SK-N-SH (cell line): ENCODE data around the gene MAP7D3. TPM values are rescaled to one million over a fixed set of nuclear protein-coding genes. Genes with fewer than 3 reads are reported as not detected.

Experiments
- CTCF ChIA-PET: fragments of 300-600, 350-600 bp; formaldehyde crosslinking; extraction: SDS; loops from one replicate; lab custom pipeline; 2021; lab: Yijun Ruan, JAX
- POLR2A ChIA-PET: fragments of 350-600 bp; sonication (Branson Sonifier 250); formaldehyde crosslinking; extraction: SDS; loops from one replicate; lab custom pipeline; 2020; ENCODE audit warnings: antibody characterized with exemption, inconsistent platforms; lab: Yijun Ruan, JAX
- DNase-seq: peaks from one replicate; pipeline ENCODE4 v3.0.0; 2012
- H2AFZ ChIP-seq: fragments of 200-600 bp; sonication (generic); 2 replicates; pipeline ENCODE4 v1.8.1; 2016; ENCODE audit warnings: antibody characterized with exemption, mild to moderate bottlenecking, low read depth
- H3F3A ChIP-seq: fragments of 200-600 bp; sonication (generic); replicated peaks from 2 replicates; pipeline ENCODE3; 2016; ENCODE audit warnings: antibody characterized with exemption, mild to moderate bottlenecking; ENCODE audit not compliant: insufficient read depth
- H3K27ac ChIP-seq, 2 experiments: fragments of 200-500 bp in 1 of 2; fragments of 200-600 bp in 1 of 2; sonication (Bioruptor generic) in 1 of 2; sonication (generic), shearing (Covaris generic) in 1 of 2; 2 replicates each; pipeline versions ENCODE4 v1.5.1 to v1.6.1; 2014 to 2016; ENCODE audit warnings: low read depth in 2 of 2, inconsistent platforms in 1 of 2, low read length in 1 of 2, mild to moderate bottlenecking in 1 of 2, mixed read lengths in 1 of 2
- H3K27me3 ChIP-seq: fragments of 200-600 bp; sonication (generic), shearing (Covaris generic); 2 replicates; pipeline ENCODE4 v1.6.1; 2016; ENCODE audit warnings: mixed run types; ENCODE audit not compliant: insufficient read depth
- H3K36me3 ChIP-seq, 2 experiments: fragments of 200-500 bp in 1 of 2; fragments of 200-600 bp in 1 of 2; sonication (Bioruptor generic) in 1 of 2; sonication (generic) in 1 of 2; replicated peaks in 1 of 2; 2 replicates each; pipeline versions ENCODE3 to v1.5.1; 2014 to 2016; ENCODE audit warnings: low read length in 1 of 2, mild to moderate bottlenecking in 1 of 2; ENCODE audit not compliant: insufficient read depth in 2 of 2, control insufficient read depth in 1 of 2
- H3K4me1 ChIP-seq, 2 experiments: fragments of 200-500 bp in 1 of 2; fragments of 200-600 bp in 1 of 2; sonication (Bioruptor generic) in 1 of 2; sonication (generic), shearing (Covaris generic) in 1 of 2; 2 replicates each; pipeline versions ENCODE4 v1.5.1 to v1.6.1; 2014 to 2016; ENCODE audit warnings: low read depth in 1 of 2, low read length in 1 of 2, mixed run types in 1 of 2; ENCODE audit not compliant: insufficient read depth in 2 of 2, control insufficient read depth in 1 of 2
- H3K4me2 ChIP-seq: fragments of 200-600 bp; sonication (generic), shearing (Covaris generic); 2 replicates; pipeline ENCODE4 v1.6.1; 2017; ENCODE audit warnings: mixed run types
- H3K4me3 ChIP-seq, 2 experiments: fragments of 200-500 bp in 1 of 2; fragments of 200-600 bp in 1 of 2; sonication (Bioruptor generic) in 1 of 2; sonication (generic), shearing (Covaris generic) in 1 of 2; 2 replicates each; pipeline versions ENCODE4 v1.5.1 to v1.8.1; 2014 to 2016; ENCODE audit warnings: low read depth in 2 of 2, inconsistent platforms in 1 of 2, low read length in 1 of 2, mild to moderate bottlenecking in 1 of 2, mixed read lengths in 1 of 2, moderate library complexity in 1 of 2
- H3K79me2 ChIP-seq: fragments of 200-600 bp; sonication (generic); 2 replicates; pipeline ENCODE4 v1.8.1; 2017; ENCODE audit warnings: mild to moderate bottlenecking; ENCODE audit not compliant: insufficient read depth
- H3K9ac ChIP-seq: fragments of 200-600 bp; sonication (generic); 2 replicates; pipeline ENCODE4 v1.6.1; 2017; ENCODE audit warnings: mixed run types
- H3K9me2 ChIP-seq: fragments of 200-600 bp; sonication (generic); 2 replicates; pipeline ENCODE4 v1.6.1; 2017; ENCODE audit warnings: mixed run types
- H3K9me3 ChIP-seq: fragments of 200-600 bp; sonication (generic); 2 replicates; pipeline ENCODE4 v1.6.1; 2017; ENCODE audit warnings: mixed run types, mild to moderate bottlenecking, moderate library complexity
- H4K20me1 ChIP-seq: fragments of 200-600 bp; sonication (generic); 2 replicates; pipeline ENCODE4 v1.6.1; 2017; ENCODE audit warnings: mild to moderate bottlenecking, mixed run types; ENCODE audit not compliant: insufficient read depth
- ELF1 ChIP-seq: IDR thresholded peaks from 2 replicates; pipeline ENCODE4 v1.4.0; 2012
- EP300 ChIP-seq, 2 experiments: IDR thresholded peaks; 2 replicates each; pipeline versions ENCODE4 v1.4.0 to v1.6.1; 2012; ENCODE audit warnings: borderline replicate concordance in 1 of 2, low read depth in 1 of 2, low read length in 1 of 2
- FOSL2 ChIP-seq: IDR thresholded peaks from 2 replicates; pipeline ENCODE4 v1.4.0; 2012; ENCODE audit warnings: low read depth, mild to moderate bottlenecking, moderate library complexity, borderline replicate concordance
- FOXJ3 ChIP-seq: sonication (generic); formaldehyde crosslinking; IDR thresholded peaks from 2 replicates; pipeline ENCODE4 v1.5.1; 2020; ENCODE audit warnings: mild to moderate bottlenecking, missing genetic modification reagents
- FOXM1 ChIP-seq: IDR thresholded peaks from 2 replicates; pipeline ENCODE4 v1.4.0; 2012; ENCODE audit warnings: low read depth, mild to moderate bottlenecking
- MEF2A ChIP-seq: IDR thresholded peaks from 2 replicates; pipeline ENCODE4 v1.4.0; 2012; ENCODE audit warnings: low read depth, borderline replicate concordance
- MXI1 ChIP-seq: IDR thresholded peaks from 2 replicates; pipeline ENCODE4 v1.6.1; 2012; ENCODE audit warnings: mild to moderate bottlenecking, low read depth, low read length, improper control_type of control experiment
- NFIC ChIP-seq: IDR thresholded peaks from 2 replicates; pipeline ENCODE4 v1.4.0; 2012; ENCODE audit warnings: borderline replicate concordance
- RAD21 ChIP-seq: IDR thresholded peaks from 2 replicates; pipeline ENCODE4 v1.6.1; 2012; ENCODE audit warnings: mild to moderate bottlenecking, low read length
- SIN3A ChIP-seq: IDR thresholded peaks from 2 replicates; pipeline ENCODE4 v1.6.1; 2012; ENCODE audit warnings: low read depth, mild to moderate bottlenecking, low read length, moderate library complexity, borderline replicate concordance
- SMC3 ChIP-seq: IDR thresholded peaks from 2 replicates; pipeline ENCODE4 v1.6.1; 2012; ENCODE audit warnings: low read depth, low read length, improper control_type of control experiment
- TCF12 ChIP-seq: IDR thresholded peaks from 2 replicates; pipeline ENCODE4 v1.4.0; 2012
- TEAD4 ChIP-seq: IDR thresholded peaks from 2 replicates; pipeline ENCODE4 v1.4.0; 2012; ENCODE audit warnings: mild to moderate bottlenecking, borderline replicate concordance; ENCODE audit not compliant: insufficient read depth
- YY1 ChIP-seq: IDR thresholded peaks from 2 replicates; pipeline ENCODE4 v1.4.0; 2012; ENCODE audit warnings: low read depth, mild to moderate bottlenecking
- WGBS: methylation state at CpG from one replicate; pipeline ENCODE4 v1.1.6; 2017; ENCODE audit warnings: low lambda C conversion rate; 5-methylcytosine and 5-hydroxymethylcytosine counted together
- polyA plus RNA-seq, 3 experiments: library from polyadenylated mRNA; depleted of rRNA; stranded (reverse); fragments of >200 nt; gene quantifications; 2 replicates each; pipeline ENCODE4 v1.2.3, GENCODE V29; 2012
- TF ChIP-seq, protein P1 (sequence below): IDR thresholded peaks from 2 replicates; pipeline ENCODE4 v1.4.0; 2012; ENCODE audit warnings: low read depth
- TF ChIP-seq, protein P2 (sequence below): IDR thresholded peaks from 2 replicates; pipeline ENCODE4; 2012

MAP7D3 gene
- polyA plus RNA-seq, 1 of the 3 experiments (the other 2 are of a cell fraction) = 5.8 TPM

DNA sequence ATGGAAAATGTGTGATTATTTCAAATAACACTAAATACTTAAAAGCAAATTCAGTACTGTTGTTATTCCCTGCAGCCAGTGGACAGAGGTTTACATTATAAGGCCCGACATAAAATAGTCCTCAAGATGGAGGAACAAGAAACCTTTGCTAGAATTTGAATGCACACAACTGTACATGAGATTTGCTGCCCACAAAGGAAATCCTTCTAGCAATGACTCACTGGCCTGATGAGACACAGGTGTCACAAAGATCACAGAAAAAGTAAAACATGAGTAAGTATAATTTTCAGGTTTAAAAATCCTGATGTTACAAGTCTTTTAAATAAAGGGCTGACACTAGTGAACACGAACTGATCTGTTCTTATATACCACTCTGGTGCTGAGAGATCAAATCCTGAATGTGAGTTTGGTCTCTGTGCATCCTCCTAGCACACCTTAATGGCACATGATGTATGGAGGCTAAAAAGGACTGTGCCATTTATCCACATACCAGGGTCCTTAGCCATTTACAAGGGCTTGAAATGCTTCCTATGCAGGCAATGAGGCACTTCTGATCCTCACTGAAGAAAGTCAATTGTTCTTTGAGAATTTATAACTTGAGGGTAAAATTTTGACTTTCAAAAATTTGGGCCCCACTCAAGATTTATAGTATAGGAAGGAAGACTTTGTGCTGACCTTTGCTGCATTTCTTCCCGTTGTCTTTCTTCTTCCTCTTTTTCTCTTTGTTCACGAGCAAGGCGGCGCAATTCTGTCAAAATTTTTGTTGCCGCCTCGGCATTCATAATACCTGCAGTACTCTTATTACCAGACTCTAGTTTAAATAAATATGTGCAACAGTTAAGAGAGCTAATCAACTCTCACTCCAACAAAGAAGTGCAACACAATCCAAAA is 23.0 kb downstream of the MAP7D3 start:
- TF ChIP-seq TCF12 (peak; percentile 24; the same call in 1 of the 2 replicates), FOXM1 (no peak)
- no peak overlapping the region for H3K9ac ChIP-seq
- ChIA-PET CTCF (interaction anchor here (1.2 kb wide), 1 partner anchor 200 kb away, joined by 3 read pairs; no protein-coding TSS in a partner anchor), POLR2A (no interaction called here)
- H3K4me2 ChIP-seq = no peak overlapping the region
- H3K4me3 ChIP-seq = no peak overlapping the region
- WGBS = 71% methylated on average over 8 of the region's 8 CpGs
- no peaks in the 10 kb centered on the region for H3K27me3 ChIP-seq
- H3K9me2 ChIP-seq = no peaks in the 10 kb centered on the region
- DNase-seq = no peak
- H3K79me2 ChIP-seq = no peaks in the 10 kb centered on the region
- H3K9me3 ChIP-seq = no peaks in the 10 kb centered on the region
- peaks cover 39 to 49% of the 10 kb centered on the region in 2 experiments for H3K36me3 ChIP-seq
- no peaks in the 10 kb centered on the region for H4K20me1 ChIP-seq
- H3K27ac ChIP-seq = no peak overlapping the region
- no peaks in the 10 kb centered on the region for H3F3A ChIP-seq
- H3K4me1 ChIP-seq = no peaks in the 10 kb centered on the region; a peak in 1 of 4 replicates
- no peak overlapping the region for H2AFZ ChIP-seq

DNA sequence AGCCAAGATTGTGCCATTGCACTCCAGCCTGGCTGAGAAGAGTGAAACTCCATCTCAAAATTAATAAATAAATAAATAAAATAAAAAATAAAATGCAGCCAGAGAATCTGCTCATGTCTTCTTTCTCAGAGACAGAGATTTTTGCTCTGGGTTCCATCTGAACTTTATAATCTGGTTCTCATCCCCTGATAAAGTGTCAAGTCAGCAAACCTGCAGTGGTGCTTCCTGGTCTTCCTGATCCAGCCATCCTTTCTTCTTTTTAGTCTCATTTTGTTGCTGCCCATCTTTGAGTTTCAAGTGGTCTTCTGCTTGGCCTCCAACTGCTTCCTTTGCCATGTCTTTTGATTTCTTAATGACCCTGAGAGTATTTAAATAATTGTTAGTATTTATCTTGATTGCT is 24.1 kb downstream of the MAP7D3 start:
- TF ChIP-seq NFIC (no peak), SIN3A (no peak), EP300 (IDR thresholded peaks at IDR 0.05; ENCODE audit: borderline replicate concordance in 1 of 2, low read depth in 1 of 2, low read length in 1 of 2) (no peak), RAD21 (no peak), TEAD4 (no peak)
- TF ChIP-seq, protein P1, sequence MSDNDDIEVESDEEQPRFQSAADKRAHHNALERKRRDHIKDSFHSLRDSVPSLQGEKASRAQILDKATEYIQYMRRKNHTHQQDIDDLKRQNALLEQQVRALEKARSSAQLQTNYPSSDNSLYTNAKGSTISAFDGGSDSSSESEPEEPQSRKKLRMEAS = no peak

DNA sequence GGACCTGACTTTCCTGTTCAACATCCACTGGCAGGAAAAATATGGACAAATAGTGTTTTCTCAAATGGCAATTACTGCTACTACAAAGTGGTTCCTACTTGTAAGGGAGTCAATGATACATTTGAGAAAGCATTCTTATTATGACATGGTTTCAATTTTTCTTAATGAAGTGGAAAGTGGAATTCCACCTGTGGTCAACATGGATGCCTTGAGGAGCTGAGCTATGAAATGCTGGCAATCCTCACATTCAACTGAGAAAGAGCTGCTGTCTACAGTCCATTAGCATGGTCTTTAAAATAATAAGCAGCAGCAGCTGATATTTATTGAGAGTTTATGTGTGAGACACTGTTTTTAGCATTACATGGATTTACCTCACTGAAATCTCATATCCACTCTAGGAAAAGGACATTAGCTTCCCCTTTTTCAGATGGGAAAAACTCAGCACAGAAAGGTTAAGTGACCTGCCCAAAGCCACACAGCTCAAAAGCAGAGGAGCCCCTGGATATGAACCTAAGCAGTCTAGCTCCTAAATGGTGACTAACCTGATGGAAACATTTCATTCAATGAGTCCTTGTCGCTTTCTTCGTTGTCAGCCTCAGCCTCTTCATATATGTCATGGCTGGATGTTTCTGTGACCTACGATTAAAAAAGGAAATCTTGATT is 29.2 kb downstream of the MAP7D3 start:
- ChIA-PET CTCF (interaction anchor here (1.5 kb wide), 1 partner anchor 473 kb away, joined by 4 read pairs; no protein-coding TSS in a partner anchor), POLR2A (no interaction called here)
- Histone ChIP-seq H3K79me2 (no peaks in the 10 kb centered on the region), H3K27ac (no peak overlapping the region), H3K4me2 (no peak overlapping the region), H3K9me3 (no peaks in the 10 kb centered on the region), H3K27me3 (no peaks in the 10 kb centered on the region), H2AFZ (no peak overlapping the region), H3K4me3 (no peak overlapping the region), H3K4me1 (no peaks in the 10 kb centered on the region), H4K20me1 (no peaks in the 10 kb centered on the region), H3K9ac (no peak overlapping the region), H3K36me3 (peaks cover 25 to 32% of the 10 kb centered on the region in 2 experiments), H3K9me2 (no peaks in the 10 kb centered on the region), H3F3A (peaks cover 4% of the 10 kb centered on the region)
- WGBS = 52% methylated on average over 3 of the region's 3 CpGs
- no peak for TF ChIP-seq MEF2A
- no peak for TF ChIP-seq SMC3
- TF ChIP-seq, protein P2, sequence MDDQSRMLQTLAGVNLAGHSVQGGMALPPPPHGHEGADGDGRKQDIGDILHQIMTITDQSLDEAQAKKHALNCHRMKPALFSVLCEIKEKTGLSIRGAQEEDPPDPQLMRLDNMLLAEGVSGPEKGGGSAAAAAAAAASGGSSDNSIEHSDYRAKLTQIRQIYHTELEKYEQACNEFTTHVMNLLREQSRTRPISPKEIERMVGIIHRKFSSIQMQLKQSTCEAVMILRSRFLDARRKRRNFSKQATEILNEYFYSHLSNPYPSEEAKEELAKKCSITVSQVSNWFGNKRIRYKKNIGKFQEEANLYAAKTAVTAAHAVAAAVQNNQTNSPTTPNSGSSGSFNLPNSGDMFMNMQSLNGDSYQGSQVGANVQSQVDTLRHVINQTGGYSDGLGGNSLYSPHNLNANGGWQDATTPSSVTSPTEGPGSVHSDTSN = no peak
- TF ChIP-seq FOSL2 = no peak
- no peak for TF ChIP-seq NFIC
- TF ChIP-seq YY1 = no peak
- no peak for TF ChIP-seq ELF1
- no peak for TF ChIP-seq FOXJ3 (CRISPR knock-in tag)
- TF ChIP-seq MXI1 = no peak
- no peak for DNase-seq

More for the DNA sequence above, 24.1 kb downstream of the MAP7D3 start:
- DNase-seq = no peak
- H3K36me3 ChIP-seq = peaks cover 36 to 48% of the 10 kb centered on the region in 2 experiments
- peaks cover under 1% of the 10 kb centered on the region for H3F3A ChIP-seq
- H2AFZ ChIP-seq = no peak overlapping the region
- ChIA-PET CTCF (no interaction called here), POLR2A (no interaction called here)
- H3K4me1 ChIP-seq = no peaks in the 10 kb centered on the region; a peak in 1 of 4 replicates
- no peaks in the 10 kb centered on the region for H4K20me1 ChIP-seq
- no peaks in the 10 kb centered on the region for H3K9me2 ChIP-seq
- H3K27ac ChIP-seq = no peak overlapping the region
- no peaks in the 10 kb centered on the region for H3K9me3 ChIP-seq
- H3K4me3 ChIP-seq = no peak overlapping the region
- H3K9ac ChIP-seq = no peak overlapping the region
- H3K27me3 ChIP-seq = no peaks in the 10 kb centered on the region
- no peaks in the 10 kb centered on the region for H3K79me2 ChIP-seq
- H3K4me2 ChIP-seq = no peak overlapping the region
